ENCODE measurements around the gene PRDM16. TPM values are rescaled to one million over a fixed set of nuclear protein-coding genes. Genes with fewer than 3 reads are reported as not detected.

PRDM16 gene
- total RNA-seq, 1 donor from 2014 or later, result 0.07 TPM

DNA sequence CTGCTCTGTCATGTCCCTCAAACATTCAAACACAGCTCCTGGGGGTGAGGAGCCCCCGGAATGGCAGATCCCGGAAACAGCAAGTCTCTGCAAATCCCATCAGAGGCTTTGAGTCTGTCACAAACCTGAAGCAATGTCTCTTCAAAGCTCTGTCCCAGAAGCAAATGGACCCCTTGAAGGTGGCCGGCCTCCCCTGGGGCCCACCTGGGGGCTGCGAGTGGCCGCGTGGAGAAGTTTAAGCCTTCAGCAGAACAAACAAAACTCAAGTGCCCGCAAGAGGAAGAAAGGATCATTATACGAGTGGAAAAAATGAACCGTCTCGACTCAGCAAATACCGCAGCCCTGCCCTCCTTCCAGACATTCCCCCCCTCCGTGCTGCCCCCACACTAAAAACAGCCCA is 53.3 kb downstream of the PRDM16 start:
- intact Hi-C loops (cut with micrococcal nuclease), result no loop called here

DNA sequence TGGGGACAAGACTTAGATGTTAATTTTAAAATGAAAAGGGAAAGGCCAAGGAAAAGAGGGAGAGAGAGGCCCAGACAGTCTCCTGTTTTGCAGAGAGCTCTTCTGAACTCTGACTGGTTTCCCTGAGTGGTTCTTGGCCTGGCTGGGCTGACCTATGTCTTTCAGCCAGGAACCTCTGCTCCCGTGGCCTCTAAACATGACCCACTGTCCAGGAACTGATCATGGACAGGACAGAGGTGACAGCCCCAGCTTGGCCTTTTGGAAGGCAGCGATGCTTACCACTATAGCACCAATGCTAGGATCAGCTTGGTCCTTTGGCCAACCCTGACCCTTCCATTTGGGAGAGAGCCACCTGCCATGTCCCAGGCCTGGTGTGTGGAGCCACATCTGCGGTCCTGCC is 55.2 kb downstream of the PRDM16 start:
- intact Hi-C loops (cut with micrococcal nuclease), result no loop called here

DNA sequence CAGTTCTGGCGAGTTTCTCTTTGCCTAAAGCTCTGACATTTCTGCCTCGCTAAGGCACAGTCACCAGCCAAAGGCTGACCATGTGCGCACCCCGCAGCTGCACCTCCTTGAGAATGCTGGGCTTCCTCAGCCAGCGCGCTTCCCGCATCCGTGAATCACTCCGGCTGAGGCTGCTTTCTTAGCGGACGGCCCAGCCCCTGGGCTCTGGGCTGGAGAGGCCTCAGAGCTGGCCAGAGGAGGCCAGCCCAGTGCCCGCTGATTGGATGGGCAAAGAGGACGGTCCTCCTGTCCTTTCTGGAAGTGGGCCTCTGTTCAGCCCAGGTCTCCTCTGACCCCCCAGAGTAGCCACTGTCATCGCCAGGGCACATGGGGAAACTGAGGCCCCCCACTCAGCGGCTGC is 56.1 kb downstream of the PRDM16 start:
- intact Hi-C loops (cut with micrococcal nuclease), result no loop called here

DNA sequence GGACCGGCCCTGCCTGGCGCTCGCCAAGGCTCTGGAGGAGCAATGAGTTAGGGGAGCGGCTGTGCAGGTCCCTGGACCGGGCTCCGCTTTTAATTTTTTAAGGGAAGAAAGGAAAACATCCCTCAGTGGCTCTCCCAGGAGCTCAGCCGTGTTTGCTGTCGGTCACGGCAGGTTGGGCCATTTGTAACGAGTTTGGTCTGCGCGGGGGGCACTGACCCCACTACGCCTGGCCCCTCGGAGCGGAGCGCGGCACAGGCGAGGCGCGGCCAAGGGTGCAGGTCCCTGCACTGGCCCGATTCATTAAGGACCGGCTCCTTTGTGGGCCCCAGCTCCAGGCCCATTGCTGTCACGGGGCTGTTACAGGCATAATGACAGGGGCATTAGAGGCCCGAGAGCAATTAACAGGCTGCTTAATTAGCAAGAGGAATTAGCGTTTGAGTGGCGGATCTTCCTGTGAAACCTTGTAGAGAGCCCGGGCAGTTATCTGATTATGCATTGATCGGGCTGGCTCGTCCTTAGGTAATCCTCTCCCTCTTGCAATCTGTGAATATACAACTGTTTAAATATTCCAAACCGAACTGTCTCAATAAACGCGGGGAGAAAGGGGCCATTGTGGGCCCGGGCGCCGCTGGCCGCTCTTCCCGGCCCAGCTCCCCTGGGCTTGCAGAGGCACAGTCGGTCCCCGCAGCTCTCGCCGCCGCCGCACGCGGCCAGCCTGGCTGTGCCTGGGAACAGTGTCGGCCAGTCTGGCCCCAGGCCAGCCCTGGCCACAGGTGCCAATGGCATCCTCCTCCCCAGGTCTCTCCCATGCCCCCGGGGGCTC is 56.8 kb downstream of the PRDM16 start:
- intact Hi-C loops (cut with micrococcal nuclease), result no loop called here

DNA sequence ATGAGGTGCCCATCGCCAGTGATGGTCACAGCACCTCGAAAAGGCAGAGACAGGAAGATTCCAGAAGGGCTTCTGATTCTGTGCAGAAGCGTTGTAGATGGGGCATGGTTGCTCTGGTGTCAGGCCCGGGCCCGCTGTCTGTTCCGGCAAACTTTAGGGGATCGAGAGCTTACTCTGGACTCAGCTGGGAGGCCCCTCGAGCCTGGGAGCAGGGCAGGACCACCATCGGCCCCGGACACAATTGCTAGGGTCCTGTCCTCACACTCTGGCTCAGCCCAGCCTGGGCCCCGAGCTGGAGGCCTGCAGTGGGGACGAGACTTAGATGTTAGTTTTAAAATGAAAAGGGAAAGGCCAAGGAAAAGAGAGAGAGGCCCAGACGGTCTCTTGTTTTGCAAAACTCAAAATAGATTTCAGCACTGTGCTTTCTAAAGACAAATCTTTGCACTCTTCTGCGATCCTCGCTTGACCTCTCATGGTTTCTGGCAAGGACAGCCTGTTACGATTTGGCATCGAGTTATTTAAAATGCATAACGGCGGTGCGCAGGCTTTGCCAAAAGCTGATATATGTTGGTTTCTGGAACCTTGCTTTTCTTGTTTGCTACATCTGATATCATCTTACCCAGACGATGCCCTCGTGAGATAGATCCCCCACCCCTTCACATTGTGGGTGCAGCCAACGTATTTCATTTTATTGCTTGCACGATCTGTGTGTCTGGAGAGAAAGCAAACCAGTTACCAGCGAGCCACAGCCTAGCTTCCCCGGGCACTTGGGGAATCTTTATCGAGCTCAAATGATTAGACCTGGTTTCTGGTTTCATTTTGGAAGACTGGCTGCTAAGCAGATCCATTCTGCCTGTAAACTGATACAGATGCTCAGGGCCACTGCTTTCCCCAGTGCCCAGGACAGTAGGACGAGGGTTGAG is 58.0 kb downstream of the PRDM16 start:
- intact Hi-C loops (cut with micrococcal nuclease), result no loop called here

DNA sequence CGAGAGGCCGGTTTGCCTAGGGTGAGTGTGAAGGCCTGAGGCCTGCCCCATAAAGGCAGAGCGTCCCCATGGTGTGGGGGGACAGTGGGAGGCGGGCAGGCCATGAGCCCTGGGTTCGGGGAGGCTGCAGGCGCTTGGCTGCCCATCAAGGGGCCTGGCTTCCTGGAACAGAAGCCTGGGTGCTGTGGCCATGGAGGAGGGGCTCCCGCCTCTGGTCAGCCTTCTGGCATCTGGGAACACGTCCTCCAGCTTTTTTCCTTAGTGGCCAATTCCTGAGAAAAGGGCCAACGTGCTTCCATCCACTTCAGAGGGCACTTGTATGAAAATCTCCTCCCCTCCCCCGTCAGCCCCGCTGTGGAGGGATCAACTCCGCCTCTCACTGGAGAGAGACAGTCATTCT is 58.7 kb downstream of the PRDM16 start:
- intact Hi-C loops (cut with micrococcal nuclease), result no loop called here

DNA sequence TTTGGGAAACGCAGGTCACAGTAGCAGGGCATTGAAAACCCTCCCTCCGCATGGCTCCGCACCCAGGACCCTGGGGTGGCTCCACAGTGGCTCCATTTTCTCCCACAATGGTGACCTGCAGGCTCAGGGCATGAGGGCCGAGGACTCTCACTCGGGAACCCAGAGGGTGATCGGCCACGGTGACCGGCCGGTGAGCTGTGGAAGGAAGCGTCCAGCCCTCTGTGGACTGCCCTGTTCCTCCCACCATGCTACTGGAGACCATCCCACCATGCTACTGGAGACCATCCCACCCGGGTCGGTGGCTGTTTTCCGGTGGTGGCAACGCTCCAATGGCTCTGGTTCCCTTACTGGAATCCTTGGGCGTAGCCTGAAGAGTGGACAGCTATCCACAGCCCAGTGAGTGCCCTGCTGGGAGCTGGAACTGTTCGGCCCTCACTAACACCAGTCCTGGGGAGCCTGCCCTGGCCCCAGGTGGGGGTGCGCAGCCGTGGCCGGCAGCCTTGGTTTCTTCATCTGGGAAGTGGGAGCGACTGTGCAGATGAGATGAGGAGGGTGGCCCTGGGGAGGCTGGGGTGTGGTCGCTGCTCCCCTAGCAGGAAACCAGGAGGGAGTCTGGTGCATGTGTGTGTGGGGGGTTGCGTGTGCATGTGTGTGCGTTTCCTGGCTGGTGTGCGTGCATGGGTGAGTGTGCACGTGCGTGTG is 59.6 kb downstream of the PRDM16 start:
- intact Hi-C loops (cut with micrococcal nuclease), result no loop called here

DNA sequence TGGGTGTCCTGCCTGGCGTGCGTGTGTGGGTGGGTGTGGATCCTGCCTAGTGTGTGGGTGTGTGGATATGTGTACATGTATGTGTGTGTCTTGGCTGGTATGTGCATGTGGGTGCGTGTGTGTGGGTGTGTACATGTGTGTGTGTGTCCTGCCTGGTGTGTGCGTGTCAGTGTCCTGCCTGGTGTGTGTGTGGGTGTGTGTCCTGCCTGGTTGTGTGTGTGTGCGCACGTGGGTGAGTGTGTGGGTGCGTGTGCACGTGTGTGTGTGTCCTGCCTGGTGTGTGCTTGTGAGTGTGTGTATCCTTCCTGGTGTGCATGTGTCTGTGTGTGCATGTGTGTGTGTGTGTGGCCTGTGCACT is 60.1 kb downstream of the PRDM16 start:
- intact Hi-C loops (cut with micrococcal nuclease), result no loop called here

DNA sequence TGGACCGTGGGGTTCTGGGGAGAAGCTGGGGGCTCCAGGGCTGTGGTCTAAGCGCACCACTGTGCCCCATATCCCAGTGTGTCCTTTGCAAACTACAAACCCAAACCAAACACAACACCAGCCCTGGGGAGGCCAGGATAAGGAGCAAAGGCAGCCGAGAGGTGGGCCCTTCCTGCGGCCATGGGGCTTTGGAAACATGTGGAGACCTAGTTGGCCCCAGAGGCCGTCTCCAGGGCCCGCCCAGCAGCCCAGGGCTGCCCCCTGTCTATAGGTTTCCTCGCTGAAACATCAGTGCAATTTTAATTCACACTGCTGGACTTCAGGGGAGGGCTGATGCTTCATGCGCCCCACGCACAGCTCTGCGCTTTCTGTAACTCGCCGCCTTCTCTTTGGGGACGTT is 61.3 kb downstream of the PRDM16 start:
- intact Hi-C loops (cut with micrococcal nuclease), result no loop called here

DNA sequence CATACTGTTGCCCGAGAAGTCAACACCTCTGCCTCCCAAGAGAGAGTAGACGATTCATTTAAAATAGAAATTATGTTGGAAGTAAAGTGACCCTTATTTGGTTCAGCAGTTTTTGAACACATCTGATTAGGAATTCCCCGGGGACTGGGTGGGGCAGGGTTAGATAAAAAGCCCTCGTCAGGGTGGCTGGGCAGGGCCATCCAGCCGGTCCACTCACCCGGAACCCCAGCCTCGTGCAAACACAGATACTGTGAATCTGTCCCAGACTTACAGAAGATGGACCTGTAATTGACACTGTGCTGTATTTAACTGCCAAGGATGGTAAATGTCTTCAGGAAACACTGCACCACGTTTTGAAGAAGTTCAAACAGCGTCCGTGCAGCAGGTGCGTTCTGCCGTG is 63.7 kb downstream of the PRDM16 start:
- intact Hi-C loops (cut with micrococcal nuclease), result no loop called here

DNA sequence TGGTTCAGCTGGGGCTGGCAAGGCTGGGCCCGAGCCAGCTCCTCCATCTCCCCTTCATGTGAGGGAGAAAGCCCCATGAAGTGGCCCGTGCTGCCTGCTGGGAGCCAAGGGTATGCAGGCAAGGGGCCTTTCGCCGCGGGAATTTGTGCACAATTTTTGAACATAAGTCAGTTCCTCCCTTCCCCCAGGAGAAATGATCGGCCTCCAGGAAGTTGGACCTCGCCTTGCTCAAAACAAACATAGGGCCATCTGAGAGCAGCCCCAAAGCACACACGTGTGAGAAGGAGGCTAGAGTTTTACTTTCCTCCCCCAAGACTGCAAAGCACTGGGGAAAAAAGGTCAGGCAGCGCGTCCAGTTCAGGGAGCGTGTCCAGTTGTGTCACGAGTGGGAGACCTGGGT is 64.7 kb downstream of the PRDM16 start:
- intact Hi-C loops (cut with micrococcal nuclease), result no loop called here

DNA sequence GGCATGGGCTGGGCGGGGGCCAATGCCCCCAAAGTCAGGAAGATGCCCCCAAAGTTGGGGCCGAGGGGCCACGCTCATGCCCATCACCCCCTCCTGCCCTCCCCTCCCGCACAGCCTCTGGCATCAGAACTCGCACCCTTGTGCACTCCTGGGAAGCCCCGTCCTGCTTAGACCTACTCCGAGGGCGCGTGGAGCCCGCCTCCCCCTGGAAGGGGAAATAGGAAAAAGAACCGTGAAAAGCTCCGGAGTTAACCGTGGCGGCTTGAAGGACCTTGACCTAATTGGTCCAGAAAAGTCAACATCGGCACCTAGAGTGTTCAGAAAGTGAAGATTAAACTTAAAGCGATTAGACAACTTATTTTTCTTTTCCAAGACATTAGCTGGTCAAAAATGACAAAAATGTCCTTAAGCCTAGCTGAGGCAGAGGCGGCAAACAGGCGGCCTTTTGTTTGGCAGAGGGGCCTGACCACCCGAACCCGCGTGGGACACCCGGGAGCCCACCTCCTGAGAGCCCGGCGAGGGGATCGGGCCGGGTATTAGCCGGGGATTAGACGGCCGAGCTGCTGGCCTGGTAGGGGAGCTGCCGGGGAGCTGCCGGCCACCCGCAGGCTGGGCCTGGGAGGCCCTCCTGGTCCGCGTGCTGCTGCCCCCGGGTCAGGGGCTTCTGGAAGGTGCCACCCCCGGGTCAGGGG is 65.5 kb downstream of the PRDM16 start:
- intact Hi-C loops (cut with micrococcal nuclease), result no loop called here

DNA sequence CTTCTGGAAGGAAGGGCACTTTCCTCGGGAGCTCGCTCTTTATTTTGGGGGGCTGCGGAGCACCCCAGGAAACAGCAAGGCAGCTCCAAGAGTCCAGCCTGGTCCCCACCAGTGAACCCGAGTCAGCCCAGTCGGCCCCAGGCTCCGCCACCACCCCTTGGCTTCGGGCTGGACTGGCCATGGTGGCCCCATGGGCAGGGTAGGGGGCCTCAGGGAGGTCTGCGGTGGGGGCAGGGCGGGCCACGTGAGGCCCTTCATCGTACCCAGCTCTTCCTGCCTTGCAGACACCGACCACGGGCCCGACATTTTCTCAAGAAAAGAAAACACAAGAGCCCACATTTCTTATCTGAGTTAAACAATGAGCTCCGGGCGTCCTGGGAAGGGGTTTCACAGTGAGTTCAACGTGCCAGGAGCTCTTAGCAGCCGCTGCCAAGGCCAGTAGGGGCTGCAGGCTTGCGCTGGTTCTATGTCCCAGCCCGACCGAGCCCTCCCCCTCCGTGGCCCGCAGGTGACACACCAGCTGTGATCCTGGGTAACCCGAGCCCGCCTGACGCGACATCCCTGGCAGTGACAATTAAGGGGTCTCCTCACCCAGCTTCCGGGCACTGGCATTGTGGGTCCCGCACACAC is 66.2 kb downstream of the PRDM16 start:
- intact Hi-C loops (cut with micrococcal nuclease), result no loop called here

DNA sequence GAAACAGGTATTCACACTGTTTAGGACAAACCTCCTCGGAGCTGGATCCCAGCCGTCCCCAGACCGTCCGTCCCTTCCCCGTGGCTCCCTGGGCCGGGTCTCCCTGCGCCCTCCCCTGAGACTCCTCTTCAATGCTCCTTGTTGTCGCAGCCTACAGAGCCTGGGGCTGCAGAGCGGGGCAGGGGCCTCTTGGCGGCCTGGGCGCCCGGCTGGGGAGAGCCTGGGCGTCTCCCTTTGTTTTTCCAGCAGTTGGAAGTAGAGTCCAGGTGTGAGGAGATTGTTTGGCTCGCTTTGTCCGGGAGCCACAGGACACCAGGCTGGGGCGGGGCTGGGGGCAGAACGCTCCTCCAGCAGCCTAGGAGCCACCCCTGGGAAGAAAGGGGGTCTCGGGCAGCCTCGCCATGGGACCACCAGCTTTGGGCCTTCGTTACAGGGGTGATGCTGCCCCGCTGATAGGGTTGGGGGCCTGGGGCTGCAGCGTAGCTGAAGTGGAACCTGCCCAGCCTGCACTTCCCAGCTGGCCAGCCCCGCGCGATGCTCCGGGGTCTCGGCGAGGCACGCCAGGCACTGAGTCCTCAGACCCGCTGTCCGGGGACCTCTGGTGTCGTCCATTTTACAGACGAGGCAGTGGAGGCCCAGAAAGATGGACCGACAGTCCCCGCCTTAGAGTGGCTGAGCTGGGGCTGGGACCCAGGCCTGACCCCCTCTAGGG is 66.9 kb downstream of the PRDM16 start:
- intact Hi-C loops (cut with micrococcal nuclease), result no loop called here

DNA sequence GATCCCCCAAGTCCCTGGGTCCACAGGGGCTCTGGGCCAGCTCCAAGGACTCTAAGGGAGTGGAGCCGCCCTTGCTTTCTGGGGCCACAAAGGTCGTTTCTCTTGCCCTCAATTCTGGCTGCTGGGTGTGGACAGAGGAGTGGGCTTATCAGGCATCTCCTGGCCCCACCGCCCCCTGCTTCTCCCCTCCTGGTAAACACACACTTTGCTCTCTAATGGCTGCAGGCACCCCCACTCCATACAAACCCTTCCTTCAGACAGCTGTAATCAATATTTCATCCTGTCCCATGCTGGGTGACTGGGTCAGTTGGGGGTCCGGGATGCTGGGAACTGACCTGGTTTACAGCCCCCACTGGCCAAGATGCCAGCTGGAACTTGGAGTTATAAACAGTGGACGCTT is 67.5 kb downstream of the PRDM16 start:
- intact Hi-C loops (cut with micrococcal nuclease), result no loop called here

DNA sequence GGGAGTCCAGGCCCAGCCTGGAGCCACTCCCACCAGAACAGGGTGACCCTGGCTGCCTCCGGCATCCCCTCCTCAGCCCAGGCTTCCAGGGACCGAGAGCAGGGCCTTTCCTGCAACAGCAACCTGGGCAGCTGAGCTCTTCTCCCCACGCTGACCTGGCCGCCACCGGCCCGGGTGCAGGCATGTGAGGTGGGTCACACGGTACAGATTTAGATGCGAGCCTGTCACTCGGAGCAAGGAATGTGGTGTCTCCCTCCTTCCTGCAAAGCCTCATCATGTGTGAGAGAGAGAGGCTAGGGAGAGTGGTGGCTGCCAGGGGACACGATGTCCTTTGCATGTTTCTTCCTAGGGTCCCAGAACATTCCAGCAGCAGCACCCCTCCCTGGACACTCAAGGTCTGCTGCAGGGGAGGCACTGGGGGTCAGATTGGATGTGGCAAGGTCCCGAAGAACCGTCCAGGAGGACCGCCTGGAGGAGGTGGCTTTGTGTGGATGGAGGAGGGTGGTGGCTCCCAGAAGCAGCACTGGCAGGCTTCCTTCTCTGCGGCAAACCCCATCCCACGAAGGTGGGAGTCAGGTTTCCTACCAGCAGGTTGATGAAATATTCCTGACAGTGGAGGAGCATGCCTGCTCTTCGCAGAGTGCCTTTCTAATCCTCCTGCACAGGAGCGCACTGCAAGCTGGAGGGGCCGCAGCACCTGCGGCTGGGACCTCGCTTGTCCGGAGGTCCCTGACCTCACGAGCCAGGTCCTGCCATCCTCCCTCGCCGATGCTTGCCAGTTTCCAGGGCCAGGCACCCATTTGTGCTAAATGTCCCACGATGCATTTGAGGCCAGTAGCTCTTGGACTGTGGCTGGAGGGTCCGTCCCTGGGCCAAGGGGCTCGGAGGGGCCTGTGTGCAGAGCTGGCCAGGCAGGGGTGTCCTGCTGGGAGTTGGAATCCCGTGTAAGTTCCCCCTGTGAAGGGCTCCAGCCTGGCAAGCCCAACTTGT is 68.4 kb downstream of the PRDM16 start:
- intact Hi-C loops (cut with micrococcal nuclease), result no loop called here

DNA sequence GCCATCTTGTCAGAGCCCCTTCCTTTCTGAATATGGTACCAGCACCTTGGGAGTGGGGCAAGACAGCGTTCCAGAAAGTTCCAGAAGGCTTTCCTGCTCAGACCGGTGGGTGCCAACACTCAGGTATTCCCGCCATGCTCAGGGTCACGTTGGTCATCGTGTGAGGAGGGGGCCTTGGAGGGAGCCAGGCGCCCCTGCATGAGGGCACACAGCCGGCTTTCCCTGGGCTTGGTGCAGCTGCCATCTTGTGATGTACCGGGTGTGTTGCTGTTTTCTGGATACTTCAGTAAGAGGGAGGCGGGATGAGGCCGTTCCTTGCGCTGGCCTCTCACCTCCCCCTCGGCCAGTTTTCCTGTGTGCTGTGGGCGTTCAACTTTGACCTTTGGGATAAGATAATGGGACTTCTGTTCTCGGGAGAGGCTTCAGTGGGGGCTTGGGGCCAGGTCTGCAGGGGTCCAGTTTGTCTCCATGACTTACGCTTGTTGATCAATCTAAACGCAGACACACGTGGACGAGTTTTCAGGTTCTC is 69.7 kb downstream of the PRDM16 start:
- intact Hi-C loops (cut with micrococcal nuclease), result no loop called here

DNA sequence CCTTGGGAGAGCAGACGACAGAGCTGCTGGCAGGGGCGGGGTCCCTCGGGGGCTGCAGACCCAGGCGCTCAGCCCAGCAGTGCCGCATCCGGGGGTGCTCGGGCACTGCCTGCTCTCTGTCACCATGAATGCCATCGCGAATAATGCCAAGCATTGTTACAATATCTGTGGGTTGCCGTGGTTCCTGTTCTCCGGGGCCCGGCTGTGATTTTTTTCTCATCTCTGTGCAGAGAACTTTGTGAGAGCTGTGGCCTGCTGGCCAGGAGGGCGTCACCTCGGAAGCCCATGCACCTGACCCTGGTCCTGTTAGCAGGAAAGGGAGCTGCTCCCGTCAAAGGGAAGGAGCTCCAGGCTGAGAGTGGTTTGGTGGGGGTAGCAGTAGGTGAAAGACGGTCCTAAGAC is 70.4 kb downstream of the PRDM16 start:
- intact Hi-C loops (cut with micrococcal nuclease), result no loop called here

DNA sequence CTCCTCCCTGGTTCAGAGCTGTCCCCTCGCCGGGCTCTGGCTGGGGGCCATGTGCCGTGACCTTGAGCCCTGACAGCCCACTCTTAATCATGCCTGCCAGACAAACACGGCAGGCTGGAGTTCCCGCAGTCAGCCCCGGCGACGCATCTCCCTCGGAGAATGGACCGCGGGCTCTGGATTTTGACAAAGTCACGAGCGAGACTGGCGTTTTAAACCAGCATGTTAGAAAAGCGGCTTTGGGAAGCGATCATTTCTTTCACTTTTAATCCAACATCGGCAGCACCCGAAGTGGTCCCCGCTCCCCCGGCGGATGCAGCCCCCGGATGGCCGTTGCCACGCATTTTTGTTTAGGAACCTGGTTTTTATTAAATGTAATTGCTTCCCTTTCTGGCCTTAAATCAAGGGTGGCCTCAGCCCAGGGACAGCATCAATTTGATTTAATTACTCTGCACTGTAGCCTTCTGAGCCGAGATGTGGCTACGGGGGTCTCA is 70.9 kb downstream of the PRDM16 start:
- intact Hi-C loops (cut with micrococcal nuclease), result no loop called here

All from T-helper 1 cell treated with Interleukin-12 subunit alpha and Interleukin-12 subunit beta and Interleukin-4 antibody, amounts not matched to agents 30 ng/mL and 1 ng/mL, for 36 hours (primary cell).